ENCODE data around the gene FBXO47. TPM values are rescaled to one million over a fixed set of nuclear protein-coding genes. Genes with fewer than 3 reads are reported as not detected.

Gene FBXO47
- total and polyA plus RNA-seq, 10 of the 15 experiments (the other 5 are each of a cell fraction or from before 2014, with no cell fraction given) = 0.04 to 0.06 (median 0.06) TPM; not detected in 7

DNA sequence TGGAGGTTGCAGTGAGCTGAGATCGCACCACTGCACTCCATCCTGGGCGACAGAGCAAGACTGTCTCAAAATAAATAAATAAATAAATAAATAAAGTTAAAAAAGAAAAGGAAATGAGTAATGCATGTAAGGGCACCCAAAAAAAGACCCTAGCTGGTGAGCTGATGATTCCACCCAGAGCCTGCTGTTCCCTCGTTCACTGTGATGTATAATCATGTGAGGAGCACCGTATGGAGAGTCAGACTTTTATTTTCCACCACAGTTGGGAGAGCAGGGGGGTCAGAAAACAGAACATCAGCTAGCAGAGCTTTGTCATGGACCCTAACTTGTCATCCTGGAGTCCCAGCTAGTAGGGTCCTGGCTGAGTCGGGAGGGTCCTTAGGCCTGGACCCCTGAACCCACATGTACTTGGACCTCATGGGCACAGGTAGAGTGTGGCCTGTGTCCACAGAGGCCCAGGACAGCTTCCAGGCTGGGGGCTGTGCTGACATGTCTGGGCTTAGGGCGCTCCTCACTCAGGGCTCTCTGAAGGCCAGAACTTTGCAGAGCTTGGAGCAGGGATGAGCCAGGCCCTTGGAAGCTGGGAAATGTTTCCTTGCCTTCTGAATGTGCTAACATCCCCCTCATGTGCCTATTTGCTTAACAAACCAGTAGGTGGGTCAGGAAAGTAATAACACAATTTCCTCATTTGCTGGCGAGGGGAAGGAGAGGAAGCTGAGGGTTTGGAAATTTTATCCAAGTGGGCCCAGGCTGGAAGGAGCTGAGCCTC, 60.6 kb downstream of the FBXO47 start:
- Histone ChIP-seq H3K27ac (ENCODE audit: control insufficient read depth, insufficient read depth) (no peak overlapping the region), H3K36me3 (ENCODE audit: control insufficient read depth in 2 of 2, insufficient read depth in 2 of 2, low read length in 1 of 2) (peaks cover 3 to 17% of the 10 kb centered on the region in 2 experiments; a peak in 3 of 4 replicates)

More for the DNA sequence above, 60.6 kb downstream of the FBXO47 start:
- RAD21 ChIA-PET (ENCODE audit: unreplicated experiment) = interaction anchor here (0.5 to 1.5 kb wide), 3 partner anchors 39 to 98 kb away, joined by 3 to 6 read pairs (median 4); no protein-coding TSS in a partner anchor
- TF ChIP-seq, protein P1, sequence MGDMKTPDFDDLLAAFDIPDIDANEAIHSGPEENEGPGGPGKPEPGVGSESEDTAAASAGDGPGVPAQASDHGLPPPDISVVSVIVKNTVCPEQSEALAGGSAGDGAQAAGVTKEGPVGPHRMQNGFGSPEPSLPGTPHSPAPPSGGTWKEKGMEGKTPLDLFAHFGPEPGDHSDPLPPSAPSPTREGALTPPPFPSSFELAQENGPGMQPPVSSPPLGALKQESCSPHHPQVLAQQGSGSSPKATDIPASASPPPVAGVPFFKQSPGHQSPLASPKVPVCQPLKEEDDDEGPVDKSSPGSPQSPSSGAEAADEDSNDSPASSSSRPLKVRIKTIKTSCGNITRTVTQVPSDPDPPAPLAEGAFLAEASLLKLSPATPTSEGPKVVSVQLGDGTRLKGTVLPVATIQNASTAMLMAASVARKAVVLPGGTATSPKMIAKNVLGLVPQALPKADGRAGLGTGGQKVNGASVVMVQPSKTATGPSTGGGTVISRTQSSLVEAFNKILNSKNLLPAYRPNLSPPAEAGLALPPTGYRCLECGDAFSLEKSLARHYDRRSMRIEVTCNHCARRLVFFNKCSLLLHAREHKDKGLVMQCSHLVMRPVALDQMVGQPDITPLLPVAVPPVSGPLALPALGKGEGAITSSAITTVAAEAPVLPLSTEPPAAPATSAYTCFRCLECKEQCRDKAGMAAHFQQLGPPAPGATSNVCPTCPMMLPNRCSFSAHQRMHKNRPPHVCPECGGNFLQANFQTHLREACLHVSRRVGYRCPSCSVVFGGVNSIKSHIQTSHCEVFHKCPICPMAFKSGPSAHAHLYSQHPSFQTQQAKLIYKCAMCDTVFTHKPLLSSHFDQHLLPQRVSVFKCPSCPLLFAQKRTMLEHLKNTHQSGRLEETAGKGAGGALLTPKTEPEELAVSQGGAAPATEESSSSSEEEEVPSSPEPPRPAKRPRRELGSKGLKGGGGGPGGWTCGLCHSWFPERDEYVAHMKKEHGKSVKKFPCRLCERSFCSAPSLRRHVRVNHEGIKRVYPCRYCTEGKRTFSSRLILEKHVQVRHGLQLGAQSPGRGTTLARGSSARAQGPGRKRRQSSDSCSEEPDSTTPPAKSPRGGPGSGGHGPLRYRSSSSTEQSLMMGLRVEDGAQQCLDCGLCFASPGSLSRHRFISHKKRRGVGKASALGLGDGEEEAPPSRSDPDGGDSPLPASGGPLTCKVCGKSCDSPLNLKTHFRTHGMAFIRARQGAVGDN (IDR thresholded peaks at IDR 0.05) = no peak
- TF ChIP-seq SIN3A (IDR thresholded peaks at IDR 0.05; ENCODE audit: low read depth, low read length) (no peak), LARP7 (IDR thresholded peaks at IDR 0.05) (no peak), ZZZ3 (IDR thresholded peaks at IDR 0.05; ENCODE audit: control insufficient read depth, insufficient read length, low read depth) (no peak), ASH2L (IDR thresholded peaks at IDR 0.05; ENCODE audit: borderline replicate concordance, low read depth) (no peak), TAF1 (IDR thresholded peaks at IDR 0.05; ENCODE audit: borderline replicate concordance, low read depth, low read length) (no peak), TCF7 (IDR thresholded peaks at IDR 0.05; ENCODE audit: borderline replicate concordance) (no peak), PAX8 (IDR thresholded peaks at IDR 0.05) (no peak), RAD51 (IDR thresholded peaks at IDR 0.05) (no peak), E2F4 (IDR thresholded peaks at IDR 0.05; ENCODE audit: low read depth, low read length) (no peak), SIX5 (IDR thresholded peaks at IDR 0.05; ENCODE audit: low read depth, low read length, severe bottlenecking) (no peak), ZNF622 (IDR thresholded peaks at IDR 0.05) (no peak), ZNF274 (IDR thresholded peaks at IDR 0.05; ENCODE audit: insufficient read depth, insufficient read length) (no peak)
- POLR2A ChIA-PET = interaction anchor here (0.8 to 1.7 kb wide), 3 partner anchors 8 to 39 kb away, joined by 3 to 6 read pairs (median 5); no protein-coding TSS in a partner anchor
- Histone ChIP-seq H4K20me1 (ENCODE audit: control insufficient read depth, insufficient read depth) (no peaks in the 10 kb centered on the region), H3K27me3 (replicated peaks in 1 of 2; ENCODE audit: control insufficient read depth in 2 of 2, insufficient read depth in 2 of 2, low read length in 1 of 2) (no peaks in the 10 kb centered on the region), H3K79me2 (ENCODE audit: control insufficient read depth, insufficient read depth, low read length) (peaks cover 2% of the 10 kb centered on the region), H3K4me2 (ENCODE audit: control insufficient read depth, insufficient read depth) (no peak overlapping the region), H3K4me3 (no peak overlapping the region), H3K9me3 (replicated peaks; ENCODE audit: control insufficient read depth, insufficient read depth, low read length) (no peaks in the 10 kb centered on the region), H3K4me1 (ENCODE audit: control insufficient read depth, insufficient read depth, low read length) (peaks cover 5% of the 10 kb centered on the region), H3K9ac (ENCODE audit: control insufficient read depth, insufficient read depth, low read length) (no peak overlapping the region), H2AFZ (ENCODE audit: control insufficient read depth, low read depth, low read length) (no peak overlapping the region)
- in situ Hi-C loops (cut with MboI) (no loop called here), intact Hi-C loops (cut with micrococcal nuclease; ENCODE audit: unreplicated experiment) (no loop called here)
- CTCF ChIA-PET = interaction anchor here (1.6 kb wide), 1 partner anchor 8 kb away, joined by 4 read pairs; no protein-coding TSS in a partner anchor
- SMC1A ChIA-PET (ENCODE audit: uncharacterized antibody, unreplicated experiment) = interaction anchor here (0.7 to 2.5 kb wide), 6 partner anchors 9 to 247 kb away, joined by 3 to 10 read pairs (median 3); no protein-coding TSS in a partner anchor
- no peak for ATAC-seq
- 23% methylated on average over 7 of the region's 7 CpGs for WGBS (ENCODE audit: insufficient coverage, insufficient replicate concordance, low lambda C conversion rate, missing lambda C conversion rate)
- no peak for DNase-seq (ENCODE audit: low read depth, low spot score)
- BruUV-seq (replicated peaks) = no TSS peak
- no peak for FAIRE-seq
